Brain pericyte (primary cell): ENCODE measurements around the gene SLC35E4.
A peak's percentile ranks its signal among the peaks of the same experiment; 100 is the strongest.
"Not testable (repeated sequence)": the region's sequence is repeated elsewhere in the genome, so short reads cannot be mapped to it uniquely, and the experiment has no call there.

Experiments
- DNase-seq: peaks from one replicate; pipeline ENCODE4 v3.0.0-alpha.2; 2012; ENCODE audit warnings: low read depth, low spot score

Gene SLC35E4

DNA sequence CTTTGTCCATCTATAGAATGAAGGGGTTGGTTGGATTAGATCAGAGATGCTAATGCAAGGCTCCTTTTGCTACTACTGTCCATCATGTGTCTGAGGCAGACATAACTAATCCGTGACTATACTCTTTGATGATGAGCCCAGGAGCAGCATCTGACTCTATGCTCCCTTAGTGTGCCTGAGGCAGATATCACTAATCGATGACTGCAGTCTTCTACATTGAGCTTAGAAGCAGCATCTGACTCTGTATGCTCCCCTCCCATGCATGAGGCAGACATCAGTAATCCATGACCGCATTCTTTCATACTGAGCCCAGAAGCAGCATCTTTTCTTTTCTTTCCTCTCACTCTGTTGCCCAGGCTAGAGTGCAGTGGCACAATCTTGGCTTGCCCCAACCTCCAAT lies 24.4 kb upstream of the SLC35E4 start:
- no peak for DNase-seq

DNA sequence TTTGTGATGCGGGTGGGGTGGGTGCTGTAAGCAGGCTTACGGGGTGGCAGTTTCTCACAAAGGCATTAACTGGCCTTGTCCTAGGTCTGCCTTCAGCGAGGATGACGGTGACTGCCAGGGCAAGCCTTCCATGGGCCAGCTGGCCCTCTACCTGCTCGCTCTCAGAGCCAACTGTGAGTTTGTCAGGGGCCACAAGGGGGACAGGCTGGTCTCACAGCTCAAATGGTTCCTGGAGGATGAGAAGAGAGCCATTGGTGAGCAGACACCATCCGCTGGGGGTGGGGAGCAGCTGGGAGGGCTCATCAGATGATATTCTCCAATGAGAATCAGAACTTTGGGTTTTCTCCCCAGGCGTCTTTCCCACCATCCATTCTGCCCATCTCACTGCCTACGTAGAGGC lies 22.8 kb upstream of the SLC35E4 start:
- DNase-seq: no peak

DNA sequence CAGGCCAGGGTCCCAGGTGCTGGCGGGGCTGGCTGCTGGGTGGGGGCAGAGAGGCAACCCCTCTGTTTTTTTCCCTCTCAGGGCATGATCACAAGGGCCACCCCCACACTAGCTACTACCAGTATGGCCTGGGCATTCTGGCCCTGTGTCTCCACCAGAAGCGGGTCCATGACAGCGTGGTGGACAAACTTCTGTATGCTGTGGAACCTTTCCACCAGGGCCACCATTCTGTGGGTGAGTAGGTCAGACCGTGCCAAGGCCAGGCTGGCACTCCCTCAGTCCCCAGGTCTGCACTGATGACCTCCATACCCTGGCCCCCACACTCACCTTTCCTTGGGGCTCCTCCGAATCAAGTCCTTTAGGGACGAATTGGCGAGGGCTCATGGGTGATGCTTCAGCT lies 21.3 kb upstream of the SLC35E4 start:
- DNase-seq: no peak

DNA sequence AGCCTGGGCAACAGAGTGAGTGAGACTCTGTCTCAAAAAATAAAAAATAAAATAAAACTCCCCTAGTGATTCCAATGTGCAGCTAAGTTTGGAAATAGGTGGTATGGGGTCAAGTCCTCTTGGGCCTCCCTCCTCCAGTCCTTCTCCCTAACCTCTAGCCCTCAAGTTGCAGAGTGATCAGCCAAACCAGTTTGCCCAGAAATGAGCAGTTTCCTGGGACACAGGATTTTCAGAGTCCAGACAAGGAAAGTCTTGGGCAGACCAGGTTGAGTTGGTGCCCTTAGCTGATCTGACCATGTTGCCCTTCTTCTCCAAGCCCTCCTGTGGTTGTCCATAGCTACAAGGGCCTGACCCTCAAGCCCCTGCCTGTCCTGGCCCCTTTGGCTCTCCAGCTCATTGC lies 20.7 kb upstream of the SLC35E4 start:
- no peak for DNase-seq

DNA sequence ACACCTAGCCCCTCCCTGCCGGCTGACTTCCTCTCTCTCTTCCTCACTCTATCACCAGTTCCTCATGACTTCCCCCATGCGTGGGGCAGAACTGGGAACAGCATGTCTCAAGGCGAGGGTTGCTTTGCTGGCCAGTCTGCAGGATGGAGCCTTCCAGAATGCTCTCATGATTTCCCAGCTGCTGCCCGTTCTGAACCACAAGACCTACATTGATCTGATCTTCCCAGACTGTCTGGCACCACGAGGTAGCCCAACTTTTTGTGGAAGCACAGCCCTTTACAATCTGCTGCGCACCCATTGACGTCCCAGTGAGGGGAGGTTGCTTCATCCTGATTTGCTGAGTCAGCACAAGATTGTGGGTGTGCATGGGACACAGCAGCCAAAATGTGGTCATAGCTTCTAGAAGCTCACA lies 20.0 kb upstream of the SLC35E4 start:
- DNase-seq: no peak

DNA sequence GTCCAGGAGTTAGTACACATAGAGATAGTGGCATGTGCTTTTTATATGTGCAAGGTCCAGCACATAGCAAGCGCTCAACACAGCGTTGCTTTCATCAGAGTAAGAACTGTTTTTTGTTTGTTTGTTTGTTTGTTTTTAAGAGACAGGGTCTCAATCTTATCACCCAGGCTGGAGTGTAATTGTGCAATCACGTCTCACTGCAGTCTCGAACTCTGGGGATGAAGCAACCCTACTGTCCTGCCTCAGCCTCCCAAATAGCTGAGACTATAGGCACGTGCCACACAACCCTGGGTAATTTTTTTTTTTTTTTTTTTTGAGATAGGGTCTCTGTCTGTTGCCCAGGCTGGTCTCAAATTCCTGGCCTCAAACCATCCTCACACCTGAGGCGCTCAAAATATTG lies 17.8 kb upstream of the SLC35E4 start:
- no peak for DNase-seq

DNA sequence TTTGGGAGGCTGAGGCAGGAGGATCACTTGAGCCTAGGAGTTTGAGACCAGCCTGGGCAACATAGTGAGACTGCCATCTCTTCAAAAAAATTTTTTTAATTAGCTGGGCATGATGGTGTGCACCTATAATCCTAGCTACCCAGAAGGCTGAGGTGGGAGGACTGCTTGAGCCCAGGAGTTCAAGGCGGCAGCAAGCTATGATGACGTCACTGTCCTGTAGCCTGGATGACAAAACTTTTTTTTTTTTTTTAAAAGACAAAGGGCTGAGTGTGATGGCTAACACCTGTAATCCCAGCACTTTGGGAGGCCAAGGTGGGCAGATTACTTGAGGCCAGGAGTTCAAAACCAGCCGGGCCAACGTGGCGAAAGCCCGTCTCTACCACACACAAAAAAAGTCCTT lies 15.7 kb upstream of the SLC35E4 start:
- DNase-seq: not testable (repeated sequence)

DNA sequence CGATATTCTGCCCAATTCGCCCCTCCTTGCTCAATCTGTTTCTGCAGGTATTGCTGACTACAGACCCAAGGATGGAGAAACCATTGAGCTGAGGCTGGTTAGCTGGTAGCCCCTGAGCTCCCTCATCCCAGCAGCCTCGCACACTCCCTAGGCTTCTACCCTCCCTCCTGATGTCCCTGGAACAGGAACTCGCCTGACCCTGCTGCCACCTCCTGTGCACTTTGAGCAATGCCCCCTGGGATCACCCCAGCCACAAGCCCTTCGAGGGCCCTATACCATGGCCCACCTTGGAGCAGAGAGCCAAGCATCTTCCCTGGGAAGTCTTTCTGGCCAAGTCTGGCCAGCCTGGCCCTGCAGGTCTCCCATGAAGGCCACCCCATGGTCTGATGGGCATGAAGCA lies 9.2 kb upstream of the SLC35E4 start:
- no peak for DNase-seq

DNA sequence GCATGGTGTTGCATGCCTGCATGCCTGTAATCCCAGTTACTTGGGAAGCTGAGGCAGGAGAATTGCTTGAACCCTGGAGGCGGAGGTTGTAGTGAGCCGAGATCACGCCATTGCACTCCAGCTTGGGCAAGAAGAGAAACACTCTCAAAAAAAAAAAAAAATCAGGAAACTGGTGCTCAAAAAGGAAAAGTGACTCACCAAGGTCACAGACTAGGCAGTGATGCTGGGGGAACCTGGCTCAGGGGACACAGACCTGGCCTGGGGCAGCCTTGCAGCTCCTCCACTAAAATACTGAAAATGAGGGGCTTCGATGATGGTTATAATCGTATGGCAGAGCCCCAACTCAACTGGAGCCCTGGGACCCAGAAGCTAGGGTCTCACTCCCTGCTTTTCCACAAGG lies 8.1 kb upstream of the SLC35E4 start:
- DNase-seq: no peak

DNA sequence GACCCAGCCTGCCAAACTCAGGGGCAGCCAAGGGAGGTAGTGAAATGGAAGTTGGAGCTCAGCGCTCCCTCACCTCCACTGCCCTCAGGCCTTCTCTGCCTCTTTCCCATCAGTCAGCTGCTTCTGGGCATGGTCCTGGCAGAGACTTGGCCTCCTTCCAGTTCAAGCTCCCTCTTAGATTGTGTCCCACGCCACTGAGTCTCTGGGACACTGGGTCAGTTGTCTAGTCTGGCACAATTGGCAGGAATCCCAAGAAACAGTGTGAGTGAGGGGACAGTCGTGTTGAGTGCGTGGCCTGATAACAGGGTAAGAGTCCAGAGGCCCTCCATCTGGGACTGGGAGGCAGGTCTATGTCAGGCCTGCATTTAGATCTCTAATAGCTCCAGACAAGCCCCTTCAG lies 7.1 kb upstream of the SLC35E4 start:
- DNase-seq: no peak

DNA sequence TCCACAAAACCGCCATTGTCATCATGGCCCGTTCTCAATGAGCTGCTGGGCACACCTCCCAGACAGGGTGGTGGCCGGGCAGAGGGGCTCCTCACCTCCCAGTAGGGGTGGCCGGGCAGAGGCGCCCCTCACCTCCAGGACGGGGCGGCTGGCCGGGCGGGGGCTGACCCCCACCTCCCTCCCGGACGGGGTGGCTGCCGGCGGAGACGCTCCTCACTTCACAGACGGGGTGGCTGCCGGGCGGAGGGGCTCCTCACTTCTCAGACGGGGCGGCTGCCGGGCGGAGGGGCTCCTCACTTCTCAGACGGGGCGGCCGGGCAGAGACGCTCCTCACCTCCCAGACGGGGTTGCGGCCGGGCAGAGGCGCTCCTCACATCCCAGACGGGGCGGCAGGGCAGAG lies 4.1 kb upstream of the SLC35E4 start:
- not testable (repeated sequence) for DNase-seq

DNA sequence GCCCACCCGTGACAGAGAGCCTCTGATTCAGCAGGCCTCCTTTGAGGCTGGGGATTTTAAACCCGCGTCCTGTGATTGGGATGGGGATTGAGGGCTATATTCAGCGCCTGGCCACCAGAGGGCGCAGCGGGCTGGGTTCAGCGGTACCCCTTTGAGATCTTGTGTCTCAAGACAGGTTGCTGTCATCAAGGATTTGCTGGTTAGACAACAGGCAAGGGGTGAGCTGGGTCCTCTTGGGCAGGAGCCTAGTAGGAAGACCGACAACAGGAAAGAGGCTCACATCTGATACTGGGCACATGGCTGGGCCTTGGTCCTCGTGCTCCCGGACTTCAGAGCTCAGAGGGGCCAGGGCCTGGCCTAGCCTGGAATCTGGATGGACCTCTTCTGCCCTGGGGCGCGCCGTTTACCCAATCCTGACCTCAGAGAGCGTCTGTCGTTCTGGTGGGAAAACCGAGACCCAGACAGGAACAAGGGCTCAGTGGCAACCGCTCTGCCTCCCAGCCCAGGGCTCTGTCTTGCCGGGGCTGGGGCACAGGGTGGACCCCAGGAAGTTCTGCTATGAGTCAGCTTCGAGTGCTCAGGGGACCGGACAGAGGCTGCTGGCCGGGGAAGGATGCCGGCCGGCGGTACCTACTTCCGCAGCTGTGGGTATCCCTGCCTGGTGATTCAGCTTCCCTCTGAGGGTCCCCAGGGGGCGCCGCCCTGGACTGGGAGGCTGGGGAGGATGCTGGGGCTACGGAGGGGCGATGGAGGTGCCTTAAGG lies 929 bp upstream of the SLC35E4 start:
- peak; percentile 73 for DNase-seq

DNA sequence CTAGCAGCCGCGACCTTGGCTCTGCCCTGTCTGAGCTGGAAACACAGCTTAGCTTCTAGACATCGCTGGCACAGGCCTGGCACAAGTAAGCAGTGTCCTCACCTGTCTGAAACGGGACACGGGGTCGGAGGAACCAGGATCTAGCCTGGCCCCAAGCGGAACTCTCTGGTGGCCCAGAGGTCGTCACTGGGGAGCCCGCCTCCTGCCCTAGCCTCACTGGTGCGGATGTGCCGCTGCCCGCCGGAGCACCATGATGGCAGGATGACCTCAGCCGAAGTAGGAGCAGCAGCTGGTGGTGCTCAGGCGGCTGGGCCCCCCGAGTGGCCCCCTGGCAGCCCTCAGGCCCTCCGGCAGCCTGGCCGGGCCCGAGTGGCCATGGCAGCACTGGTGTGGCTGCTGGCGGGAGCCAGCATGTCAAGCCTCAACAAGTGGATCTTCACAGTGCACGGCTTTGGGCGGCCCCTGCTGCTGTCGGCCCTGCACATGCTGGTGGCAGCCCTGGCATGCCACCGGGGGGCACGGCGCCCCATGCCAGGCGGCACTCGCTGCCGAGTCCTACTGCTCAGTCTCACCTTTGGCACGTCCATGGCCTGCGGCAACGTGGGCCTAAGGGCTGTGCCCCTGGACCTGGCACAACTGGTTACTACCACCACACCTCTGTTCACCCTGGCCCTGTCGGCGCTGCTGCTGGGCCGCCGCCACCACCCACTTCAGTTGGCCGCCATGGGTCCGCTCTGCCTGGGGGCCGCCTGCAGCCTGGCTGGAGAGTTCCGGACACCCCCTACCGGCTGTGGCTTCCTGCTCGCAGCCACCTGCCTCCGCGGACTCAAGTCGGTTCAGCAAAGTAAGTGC lies 871 bp downstream of the SLC35E4 start:
- no peak for DNase-seq

DNA sequence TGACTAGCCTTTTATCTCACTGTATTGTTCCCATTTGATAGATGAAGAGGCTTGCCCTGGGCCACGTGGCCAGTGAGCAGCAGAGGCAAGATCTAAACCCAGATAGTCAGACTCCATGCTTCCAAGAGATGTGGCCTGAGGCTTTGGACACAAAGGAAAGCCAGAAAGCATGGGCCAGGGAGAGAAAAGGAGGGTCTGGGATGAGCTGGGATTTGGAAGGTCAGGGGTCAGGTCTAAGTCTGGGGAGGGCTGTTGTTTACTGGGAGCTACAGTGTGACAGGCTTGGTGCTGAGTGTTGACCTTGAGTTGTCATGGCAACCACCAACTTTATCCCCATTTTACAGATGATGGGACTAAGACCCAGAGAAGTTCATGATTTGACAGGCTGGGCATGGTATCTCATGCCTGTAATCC lies 2.1 kb downstream of the SLC35E4 start:
- DNase-seq: no peak

DNA sequence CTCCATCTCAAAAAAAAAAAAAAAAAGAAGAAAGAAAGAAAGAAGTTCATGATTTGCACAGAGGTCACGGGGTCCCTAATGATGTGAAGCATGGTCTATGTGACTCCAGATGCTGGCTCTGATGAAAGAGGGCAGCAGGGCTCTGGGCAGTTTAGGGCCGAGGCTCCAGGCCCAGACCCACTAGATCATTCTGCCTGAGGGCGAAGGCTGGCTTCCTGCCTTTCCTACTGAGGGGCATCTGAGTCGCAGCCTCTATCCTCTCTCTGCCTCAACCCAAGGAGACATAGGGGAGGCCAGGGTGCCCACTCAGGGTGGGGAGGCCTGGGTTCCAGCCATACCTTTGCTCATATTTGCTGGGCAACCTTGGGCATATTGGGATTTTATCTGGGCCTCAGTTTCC lies 4.8 kb downstream of the SLC35E4 start:
- DNase-seq: no peak

DNA sequence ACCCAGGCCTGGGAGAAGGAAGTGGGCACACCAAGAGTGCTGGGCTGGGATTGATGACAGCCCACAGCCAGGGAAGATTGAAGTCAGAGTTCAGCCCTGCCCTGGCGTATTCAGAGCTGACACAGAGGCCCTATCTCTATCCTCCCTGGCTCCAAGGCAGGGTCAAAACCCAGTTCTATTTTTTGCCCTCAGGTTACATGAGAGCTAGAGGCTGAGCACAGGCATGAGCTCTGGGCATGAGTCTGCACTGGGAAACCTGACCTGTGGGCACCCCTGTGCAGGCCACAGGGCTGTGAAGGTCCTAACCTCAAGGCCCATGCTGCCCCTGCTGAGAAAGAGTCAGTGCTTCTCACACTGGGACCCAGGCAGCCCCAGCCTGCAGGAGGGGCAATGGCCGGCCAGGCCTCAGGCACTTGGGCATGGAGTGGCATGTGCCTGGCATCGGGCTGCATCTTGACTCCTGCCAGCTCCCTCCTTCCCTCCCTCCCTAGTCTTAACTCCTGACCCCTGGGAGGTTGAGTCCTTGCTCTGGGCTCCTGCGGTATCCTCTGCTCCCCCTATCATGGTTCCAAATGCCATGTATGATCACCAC lies 5.4 kb downstream of the SLC35E4 start:
- no peak for DNase-seq

DNA sequence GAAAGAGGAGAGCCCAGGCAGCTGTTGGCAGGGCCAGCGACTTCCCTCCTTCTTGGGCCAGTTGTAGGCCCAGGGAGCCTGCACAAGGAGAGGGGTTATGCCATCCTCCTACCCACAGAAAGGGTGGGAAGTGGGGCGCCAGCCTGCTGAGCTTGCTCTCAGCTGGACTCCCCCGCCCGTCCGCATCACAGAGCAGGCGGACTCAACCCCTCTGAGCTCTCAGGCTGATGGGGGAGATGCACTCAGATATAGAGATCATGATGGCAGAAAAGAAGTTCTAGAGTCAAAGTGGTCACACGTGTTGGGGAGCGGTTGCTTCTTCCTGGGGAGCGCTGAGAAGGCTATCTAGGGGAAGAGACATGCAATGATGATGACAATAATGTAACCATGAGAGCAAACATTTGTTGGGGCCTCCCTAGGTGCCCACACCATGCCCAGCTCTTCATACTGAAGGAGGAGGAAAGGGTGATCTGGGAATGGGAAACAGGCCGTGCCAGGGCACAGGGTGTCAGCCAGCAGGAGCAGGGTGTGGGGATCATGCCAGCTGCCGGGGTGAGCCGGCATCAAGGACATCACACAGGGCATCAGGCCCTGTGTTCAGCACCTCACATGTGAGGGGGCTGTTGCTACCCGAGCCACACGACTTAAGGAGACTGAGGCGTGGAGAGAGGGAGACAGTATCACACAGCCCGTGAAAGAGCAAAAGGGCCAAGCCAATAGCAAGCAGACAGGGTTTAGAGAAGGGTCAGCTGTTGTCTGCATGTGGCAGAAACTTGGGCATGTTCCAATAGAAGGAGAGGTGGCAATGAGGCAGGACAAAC lies 7.7 kb downstream of the SLC35E4 start:
- no peak for DNase-seq

DNA sequence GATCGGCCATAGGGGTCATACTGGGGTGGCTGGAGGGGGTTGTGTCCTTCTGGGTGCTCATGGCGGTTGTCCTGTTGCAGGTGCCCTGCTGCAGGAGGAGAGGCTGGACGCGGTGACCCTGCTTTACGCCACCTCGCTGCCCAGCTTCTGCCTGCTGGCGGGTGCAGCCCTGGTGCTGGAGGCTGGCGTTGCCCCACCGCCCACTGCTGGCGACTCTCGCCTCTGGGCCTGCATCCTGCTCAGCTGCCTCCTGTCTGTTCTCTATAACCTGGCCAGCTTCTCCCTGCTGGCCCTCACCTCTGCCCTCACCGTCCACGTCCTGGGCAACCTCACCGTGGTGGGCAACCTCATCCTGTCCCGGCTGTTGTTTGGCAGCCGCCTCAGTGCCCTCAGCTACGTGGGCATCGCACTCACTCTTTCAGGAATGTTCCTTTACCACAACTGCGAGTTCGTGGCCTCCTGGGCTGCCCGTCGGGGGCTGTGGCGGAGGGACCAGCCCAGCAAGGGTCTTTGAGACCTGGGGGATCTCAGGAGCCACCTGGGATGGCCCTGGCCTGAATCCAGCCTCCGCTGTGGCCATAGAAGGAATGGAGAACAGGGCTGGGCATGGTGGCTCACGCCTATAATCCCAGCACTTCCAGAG lies 11.1 kb downstream of the SLC35E4 start:
- DNase-seq: no peak

DNA sequence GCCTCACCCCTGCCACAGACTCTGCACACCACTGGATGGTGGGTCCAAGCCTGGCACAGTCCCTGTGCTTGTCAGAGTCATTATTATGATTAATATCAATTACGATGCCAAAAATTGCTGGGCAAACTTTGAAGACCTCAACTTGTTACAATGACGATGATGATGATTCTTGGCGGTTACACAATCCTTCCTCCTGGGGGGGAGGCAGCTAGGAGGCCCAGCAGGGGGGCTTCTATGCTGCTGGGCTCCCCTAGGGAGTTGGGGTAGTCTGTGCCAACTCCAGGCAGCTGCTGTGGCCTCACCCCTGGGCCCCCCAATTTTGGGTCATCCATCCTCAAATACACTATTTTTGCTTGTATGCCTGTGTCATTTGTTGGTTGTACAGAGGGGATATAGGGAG lies 12.0 kb downstream of the SLC35E4 start:
- DNase-seq: no peak

DNA sequence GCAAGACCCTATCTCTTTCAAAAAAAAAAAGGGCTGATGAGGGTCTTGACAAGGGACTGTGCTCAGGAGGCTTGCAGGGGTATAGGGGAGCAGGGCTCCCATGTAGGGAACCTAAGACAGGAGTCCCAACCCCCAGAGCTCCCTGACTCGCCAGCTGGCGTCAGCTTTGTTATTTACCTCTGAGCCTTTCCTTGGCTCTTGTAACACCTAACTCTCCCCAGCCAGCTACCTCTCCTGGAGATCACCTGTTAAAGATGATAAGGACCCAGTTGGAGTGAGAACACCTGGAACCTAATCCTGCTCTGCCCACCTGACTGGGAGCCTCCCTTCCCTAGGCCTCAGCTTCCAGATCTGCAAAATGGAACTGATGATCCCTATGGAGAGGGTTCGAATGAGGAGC lies 13.2 kb downstream of the SLC35E4 start:
- DNase-seq: no peak

DNA sequence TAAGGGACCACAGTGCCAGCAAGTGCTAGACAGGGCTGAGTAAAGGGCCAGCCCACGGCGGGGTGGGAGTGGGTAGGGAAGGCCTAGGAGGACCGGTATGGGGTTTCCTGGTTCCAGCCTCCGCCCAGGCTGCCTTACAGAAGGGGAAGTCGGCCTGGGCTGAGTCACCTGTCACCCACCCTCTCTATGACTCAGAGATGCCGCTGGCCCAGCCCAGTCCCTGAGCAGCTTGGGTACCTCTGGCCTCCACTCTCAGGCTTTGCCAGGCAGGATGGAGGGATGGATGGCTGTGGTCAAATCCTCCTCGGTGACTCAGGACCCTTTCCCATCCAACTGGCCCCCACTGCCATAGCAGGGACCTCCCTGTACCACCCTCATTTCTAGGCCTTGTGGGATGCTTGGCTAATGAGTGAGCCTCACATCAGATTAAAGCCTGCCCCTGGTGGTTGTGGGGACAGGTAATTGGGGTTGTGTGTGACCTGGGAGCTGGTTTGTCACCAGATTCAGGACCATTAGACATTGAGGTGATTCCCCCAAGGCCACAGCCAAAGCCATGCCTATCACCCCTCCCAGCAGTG lies 13.9 kb downstream of the SLC35E4 start:
- no peak for DNase-seq
